ACC112 (cell line): ENCODE results near the gene ACACA.

Experiments used
- H2AFZ ChIP-seq: fragments of 200-600 bp; sonication (generic); one replicate; pipeline ENCODE4 v1.6.0; 2017; ENCODE audit warnings: antibody characterized with exemption, low read length; ENCODE audit not compliant: unreplicated experiment
- H3K27ac ChIP-seq: fragments of 200-600 bp; sonication (generic); 2 replicates; pipeline ENCODE4 v1.5.1; 2014; ENCODE audit warnings: low read depth, mild to moderate bottlenecking, antibody characterized with exemption, low read length, moderate library complexity
- H3K27me3 ChIP-seq: fragments of 200-600 bp; sonication (generic); 2 replicates; pipeline ENCODE4 v1.6.1; 2014; ENCODE audit warnings: mild to moderate bottlenecking, antibody characterized with exemption, low read length, moderate library complexity, mixed read lengths; ENCODE audit not compliant: insufficient read depth
- H3K36me3 ChIP-seq: fragments of 200-600 bp; sonication (generic); 2 replicates; pipeline ENCODE4 v1.6.1; 2016; ENCODE audit warnings: mild to moderate bottlenecking, antibody characterized with exemption, low read length, moderate library complexity, mixed read lengths; ENCODE audit not compliant: insufficient read depth
- H3K4me1 ChIP-seq: fragments of 200-600 bp; sonication (generic); one replicate; pipeline ENCODE4 v1.6.1; 2016; ENCODE audit warnings: low read length, mixed read lengths; ENCODE audit not compliant: insufficient read depth, unreplicated experiment, control insufficient read depth
- H3K4me3 ChIP-seq: fragments of 200-600 bp; sonication (generic); 2 replicates; pipeline ENCODE4 v1.5.1; 2014; ENCODE audit warnings: mild to moderate bottlenecking, low read depth, low read length
- H3K79me2 ChIP-seq: fragments of 200-600 bp; sonication (generic); one replicate; pipeline ENCODE4 v1.6.0; 2016; ENCODE audit warnings: low read length; ENCODE audit not compliant: control insufficient read depth, unreplicated experiment, insufficient read depth

Gene ACACA

DNA sequence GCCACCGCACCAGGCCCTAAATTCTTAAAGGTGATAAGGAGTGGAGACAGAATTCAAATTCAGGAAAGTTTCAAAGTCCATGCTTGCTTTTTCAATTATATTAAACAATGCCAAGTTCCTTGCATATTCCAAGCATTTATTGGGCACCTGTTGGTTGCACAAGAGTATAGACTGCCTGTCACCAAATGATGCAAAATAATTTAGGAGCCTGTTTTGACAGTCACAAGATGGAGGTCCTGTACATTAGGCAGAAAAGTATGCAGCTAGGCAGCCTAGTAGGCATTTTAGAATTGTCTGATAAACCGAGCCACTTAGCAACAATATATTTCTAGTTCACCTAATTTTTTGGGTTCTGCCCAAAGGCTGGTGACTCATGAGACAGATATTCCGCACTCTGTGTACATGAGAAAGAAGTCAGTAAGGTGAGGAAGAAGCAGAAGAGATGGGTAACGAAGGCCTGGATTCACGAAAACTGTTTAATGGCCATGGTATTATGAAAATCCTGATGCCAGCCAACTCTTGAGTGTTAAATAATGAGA lies 7.3 kb downstream of the ACACA start:
- Histone ChIP-seq H3K36me3 (no peaks in the 10 kb centered on the region), H3K4me1 (peaks cover 14% of the 10 kb centered on the region), H3K27ac (no peak overlapping the region), H3K27me3 (no peaks in the 10 kb centered on the region), H3K4me3 (no peak overlapping the region), H3K79me2 (peaks cover 20% of the 10 kb centered on the region), H2AFZ (no peak overlapping the region)

DNA sequence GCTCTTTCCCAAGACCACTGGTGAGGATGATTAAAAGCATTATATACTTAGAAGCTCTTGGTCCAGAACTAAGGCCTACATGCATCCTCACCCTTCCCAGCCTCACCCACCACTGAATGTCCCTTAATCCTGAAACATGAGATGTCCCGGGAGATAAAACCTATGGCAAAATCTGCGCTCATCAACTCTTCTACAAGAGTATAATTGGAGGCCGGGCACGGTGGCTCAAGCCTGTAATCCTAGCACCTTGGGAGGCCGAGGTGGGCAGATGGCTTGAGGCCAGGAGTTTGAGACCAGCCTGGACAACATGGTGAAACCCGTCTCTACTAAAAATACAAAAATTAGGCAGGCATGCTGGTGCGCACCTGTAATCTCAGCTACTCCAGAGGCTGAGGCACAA lies 13.3 kb downstream of the ACACA start:
- H3K27ac ChIP-seq, result no peak overlapping the region
- H2AFZ ChIP-seq, result no peak overlapping the region
- no peaks in the 10 kb centered on the region for H3K27me3 ChIP-seq
- H3K4me1 ChIP-seq, result peaks cover 32% of the 10 kb centered on the region
- H3K4me3 ChIP-seq, result no peak overlapping the region
- peaks cover 11% of the 10 kb centered on the region for H3K79me2 ChIP-seq
- no peaks in the 10 kb centered on the region for H3K36me3 ChIP-seq

DNA sequence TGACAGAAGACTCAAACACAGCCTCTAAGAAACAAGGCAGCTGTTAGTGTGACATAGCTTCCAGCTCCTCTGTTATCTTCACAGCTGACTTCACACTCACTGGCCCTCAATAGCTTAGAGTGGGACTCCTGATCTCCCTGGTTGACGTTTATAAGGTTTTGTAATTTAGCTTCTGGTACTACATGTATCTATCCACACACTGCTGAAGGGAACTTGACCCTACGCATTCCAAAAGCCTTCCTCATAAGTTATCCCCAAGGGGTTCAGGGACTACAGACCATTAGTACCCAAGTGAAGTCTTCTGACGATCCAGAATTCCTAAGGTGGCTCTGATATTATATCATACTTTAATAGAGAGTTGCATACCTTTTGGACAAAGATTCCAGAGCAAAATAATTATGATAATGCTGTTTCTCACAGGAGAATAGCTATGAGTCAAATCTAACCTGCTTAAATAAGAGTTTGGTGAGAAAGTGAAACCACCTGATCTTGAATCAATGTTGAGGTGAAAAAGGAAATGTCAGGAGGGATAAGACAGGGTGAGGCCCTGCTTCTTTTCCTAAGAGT lies 14.5 kb downstream of the ACACA start:
- Histone ChIP-seq H3K27me3 (no peaks in the 10 kb centered on the region), H3K4me1 (peaks cover 37% of the 10 kb centered on the region), H3K79me2 (peaks cover 11% of the 10 kb centered on the region), H3K36me3 (no peaks in the 10 kb centered on the region), H3K27ac (peak overlapping the region; percentile 82), H3K4me3 (peak overlapping the region; percentile 65), H2AFZ (no peak overlapping the region)

DNA sequence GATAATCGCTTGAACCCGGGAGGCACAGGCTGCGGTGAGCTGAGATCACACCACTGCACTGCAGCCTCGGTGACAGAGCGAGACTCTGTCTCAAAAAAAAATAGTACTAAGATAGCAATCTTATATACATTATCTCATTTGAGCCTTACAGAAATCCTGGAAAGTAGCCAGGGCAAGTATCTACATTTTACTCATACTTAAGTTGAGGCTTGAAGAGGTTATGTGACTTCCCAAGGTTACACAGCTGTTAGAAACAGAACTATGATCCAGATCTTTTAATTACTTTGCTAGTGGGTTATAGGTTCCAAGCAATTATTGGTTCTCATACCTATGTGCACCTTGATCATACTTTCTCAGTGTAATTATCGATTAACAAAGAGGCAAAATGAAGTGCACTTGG lies 15.5 kb downstream of the ACACA start:
- no peaks in the 10 kb centered on the region for H3K36me3 ChIP-seq
- no peaks in the 10 kb centered on the region for H3K27me3 ChIP-seq
- peak overlapping the region; percentile 65; the same call in 1 of the 2 replicates for H3K4me3 ChIP-seq
- no peak overlapping the region for H2AFZ ChIP-seq
- H3K79me2 ChIP-seq, result peaks cover 14% of the 10 kb centered on the region
- H3K4me1 ChIP-seq, result peaks cover 37% of the 10 kb centered on the region
- H3K27ac ChIP-seq, result peak overlapping the region; percentile 82

DNA sequence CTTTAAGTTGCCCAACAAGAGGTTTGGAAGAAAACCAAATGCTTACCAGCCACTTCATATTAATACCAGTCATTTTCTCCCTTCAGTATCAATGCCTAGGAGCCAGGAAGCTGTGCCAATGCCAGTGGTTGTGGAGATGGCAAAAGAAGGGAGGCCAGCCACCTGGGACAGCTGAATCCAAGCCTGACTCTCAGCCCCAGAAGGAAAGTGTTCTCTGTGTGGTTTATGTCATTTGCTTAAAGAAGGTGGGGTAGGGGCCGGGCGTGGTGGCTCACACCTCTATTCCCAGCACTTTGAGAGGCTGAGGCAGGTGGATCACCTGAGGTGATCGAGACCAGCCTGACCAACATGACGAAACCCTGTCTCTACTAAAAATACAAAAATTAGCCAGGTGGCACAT lies 17.5 kb downstream of the ACACA start:
- H3K27ac ChIP-seq, result no peak overlapping the region
- no peak overlapping the region for H3K4me3 ChIP-seq
- H3K36me3 ChIP-seq, result no peaks in the 10 kb centered on the region
- peaks cover 43% of the 10 kb centered on the region for H3K4me1 ChIP-seq
- H2AFZ ChIP-seq, result no peak overlapping the region
- H3K79me2 ChIP-seq, result peaks cover 14% of the 10 kb centered on the region
- no peaks in the 10 kb centered on the region for H3K27me3 ChIP-seq

DNA sequence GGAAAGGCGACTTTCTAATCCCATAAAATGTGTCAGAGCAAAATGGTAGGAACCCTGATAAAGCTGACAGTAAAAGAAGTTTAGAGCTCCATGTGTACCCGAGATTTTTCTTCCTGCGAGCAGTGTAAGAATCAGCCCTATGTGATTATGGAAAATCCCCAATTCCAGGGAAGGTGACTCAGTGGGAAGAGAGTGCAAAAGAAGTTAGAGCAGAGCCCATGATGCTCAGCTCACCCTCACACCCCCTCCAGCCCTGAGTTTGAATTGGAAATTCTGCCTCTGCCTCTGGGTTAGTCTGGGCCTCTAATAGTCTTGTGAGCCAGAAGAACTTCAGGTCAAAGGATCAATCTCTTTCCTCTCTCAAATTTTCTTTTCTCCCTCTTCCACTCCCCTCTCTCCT lies 18.4 kb downstream of the ACACA start:
- Histone ChIP-seq H3K27me3 (no peaks in the 10 kb centered on the region), H3K27ac (peak overlapping the region; percentile 42; the same call in 1 of the 2 replicates), H3K79me2 (peaks cover 14% of the 10 kb centered on the region), H3K36me3 (no peaks in the 10 kb centered on the region), H3K4me1 (peaks cover 44% of the 10 kb centered on the region), H3K4me3 (no peak overlapping the region), H2AFZ (no peak overlapping the region)

DNA sequence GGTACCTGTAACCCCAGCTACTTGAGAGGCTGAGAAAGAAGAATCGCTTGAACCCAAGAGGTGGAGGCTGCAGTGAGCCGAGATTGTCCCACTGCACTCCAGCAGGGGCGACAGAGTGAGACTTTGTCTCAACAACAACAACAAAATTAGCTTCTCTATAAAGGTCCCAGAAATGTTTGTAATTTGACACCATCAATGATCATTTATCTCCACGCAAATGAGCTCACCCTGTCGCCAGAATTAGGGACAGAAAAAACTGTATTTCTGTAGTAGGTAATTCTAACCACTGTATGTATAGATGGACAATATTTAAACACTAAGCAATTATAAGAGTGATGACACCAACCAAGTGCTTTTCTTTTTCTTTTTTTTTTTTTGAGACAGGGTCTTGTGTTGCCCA lies 20.2 kb downstream of the ACACA start:
- no peak overlapping the region for H2AFZ ChIP-seq
- H3K4me3 ChIP-seq, result no peak overlapping the region
- no peak overlapping the region for H3K27ac ChIP-seq
- peaks cover 10% of the 10 kb centered on the region for H3K79me2 ChIP-seq
- H3K36me3 ChIP-seq, result no peaks in the 10 kb centered on the region
- H3K27me3 ChIP-seq, result no peaks in the 10 kb centered on the region
- H3K4me1 ChIP-seq, result peaks cover 31% of the 10 kb centered on the region

DNA sequence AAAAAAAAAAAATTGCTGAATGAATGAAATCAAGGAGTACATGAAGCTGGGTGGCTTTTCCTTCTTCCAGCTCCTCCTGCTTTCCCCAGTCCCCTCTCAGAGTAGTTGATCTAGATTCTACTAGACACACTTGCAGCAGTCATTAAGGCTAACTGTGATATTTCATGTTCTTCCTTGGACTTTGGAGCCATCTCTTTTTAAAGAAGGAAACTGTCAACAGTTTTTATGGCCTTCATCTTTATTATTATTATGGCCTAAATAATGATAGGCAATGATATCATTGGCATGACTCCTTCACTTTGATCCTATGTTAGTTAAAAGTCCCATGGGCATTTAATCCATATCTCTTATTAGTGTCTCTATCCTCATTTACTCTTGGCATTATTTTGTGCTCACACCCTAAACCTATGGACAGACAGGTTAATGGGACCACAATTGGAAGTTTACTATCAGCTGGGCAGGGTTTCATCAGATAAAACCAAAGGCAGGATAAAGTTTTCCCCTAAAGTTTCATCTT lies 21.1 kb downstream of the ACACA start:
- peaks cover 21% of the 10 kb centered on the region for H3K4me1 ChIP-seq

DNA sequence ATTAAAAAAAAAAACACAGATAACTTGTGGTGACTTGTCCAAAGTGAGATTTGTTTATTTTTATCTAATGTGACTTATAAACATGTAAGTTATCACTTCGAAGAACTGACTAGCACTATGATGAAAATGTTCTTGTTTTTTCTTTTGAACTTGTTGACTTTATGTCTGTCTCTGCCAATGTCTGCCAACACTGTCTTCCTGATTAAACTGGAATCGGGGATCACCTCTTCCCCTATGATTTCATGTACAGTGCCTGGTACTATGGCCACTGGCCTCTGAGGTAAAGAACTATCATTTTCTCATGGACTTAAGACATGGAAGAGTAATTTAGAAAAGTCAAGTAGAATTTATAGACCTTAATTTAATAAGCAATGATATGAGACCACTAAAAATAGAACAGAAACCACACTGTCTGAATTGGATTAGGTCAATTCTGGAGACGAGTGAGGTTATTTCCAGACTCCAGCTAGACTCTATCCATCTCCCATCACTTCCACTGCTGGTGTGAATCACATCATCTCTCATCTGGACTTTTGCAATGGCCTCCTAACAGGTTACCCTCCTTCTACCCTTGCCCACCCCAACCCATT lies 22.0 kb downstream of the ACACA start:
- H3K27me3 ChIP-seq, result no peaks in the 10 kb centered on the region
- peaks cover 20% of the 10 kb centered on the region for H3K4me1 ChIP-seq
- no peak overlapping the region for H3K27ac ChIP-seq
- no peak overlapping the region for H3K4me3 ChIP-seq
- H3K79me2 ChIP-seq, result peaks cover 3% of the 10 kb centered on the region
- H3K36me3 ChIP-seq, result no peaks in the 10 kb centered on the region
- no peak overlapping the region for H2AFZ ChIP-seq

More for the DNA sequence above, 21.1 kb downstream of the ACACA start:
- no peak overlapping the region for H3K27ac ChIP-seq
- peaks cover 5% of the 10 kb centered on the region for H3K79me2 ChIP-seq
- H3K4me3 ChIP-seq, result no peak overlapping the region
- H2AFZ ChIP-seq, result no peak overlapping the region
- H3K36me3 ChIP-seq, result no peaks in the 10 kb centered on the region
- H3K27me3 ChIP-seq, result no peaks in the 10 kb centered on the region

DNA sequence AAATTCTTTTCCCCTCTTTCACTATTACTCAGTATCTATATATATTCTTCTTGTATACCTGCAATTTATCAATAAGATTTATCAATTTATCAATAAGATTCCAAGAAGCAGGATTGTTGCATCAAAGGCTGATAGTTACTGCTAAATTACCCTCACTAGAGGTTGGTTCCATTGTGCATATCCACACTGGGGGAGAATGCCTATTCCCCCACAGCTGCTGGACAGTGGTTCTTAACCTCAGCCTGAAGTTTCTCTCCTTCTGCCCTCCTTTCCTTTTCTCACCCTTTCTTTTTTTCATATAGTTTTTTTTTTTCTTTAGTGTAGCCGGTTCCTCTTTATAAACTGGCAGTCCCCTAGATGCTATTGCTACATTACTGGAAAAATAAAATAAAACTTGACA lies 24.6 kb downstream of the ACACA start:
- Histone ChIP-seq H3K4me1 (peaks cover 7% of the 10 kb centered on the region), H3K27me3 (no peaks in the 10 kb centered on the region), H3K36me3 (no peaks in the 10 kb centered on the region), H3K27ac (no peak overlapping the region), H2AFZ (no peak overlapping the region), H3K79me2 (peaks cover 3% of the 10 kb centered on the region), H3K4me3 (no peak overlapping the region)

DNA sequence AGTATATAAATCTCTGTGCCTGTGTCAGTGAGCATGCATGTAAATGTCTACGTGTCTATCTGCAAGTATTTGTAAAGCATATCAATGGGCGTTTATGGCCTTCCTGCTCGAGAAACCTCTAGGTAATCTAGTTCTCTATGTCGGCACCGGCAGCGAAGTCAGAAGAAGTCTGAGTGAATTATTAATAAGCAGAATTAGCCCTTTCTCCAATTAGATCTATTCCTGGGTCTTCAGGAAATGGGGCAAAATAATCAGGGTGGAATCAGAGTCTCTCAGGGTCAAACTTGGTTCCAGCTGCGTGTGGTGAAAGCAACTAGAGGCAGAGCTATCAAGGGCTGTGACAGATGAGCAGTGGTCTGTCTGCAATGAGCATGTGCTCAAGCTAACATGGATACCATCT lies 30.9 kb downstream of the ACACA start, which contains the start of gene C17orf78:
Gene C17orf78, plus strand, starts transcription at position 280 of the 400 bp plus-strand sequence. Its CDS starts 108 bp downstream, at position 388.
- Histone ChIP-seq H3K36me3 (no peaks in the 10 kb centered on the region), H3K4me3 (no peak within 1 kb of the TSS), H3K27me3 (no peaks in the 10 kb centered on the region), H3K27ac (no peak within 1 kb of the TSS), H3K79me2 (no peaks in the 10 kb centered on the region), H2AFZ (no peak within 1 kb of the TSS), H3K4me1 (no peaks in the 10 kb centered on the region)
